Neuronal stem cell (in vitro differentiated cells): ENCODE data around the gene AMIGO2.

ENCODE experiments used
- DNase-seq: peaks from one replicate; pipeline ENCODE4 v3.0.0-alpha.2; 2013; ENCODE audit warnings: low spot score
- H2AFZ ChIP-seq: one replicate; pipeline ENCODE4 v1.6.1; 2013; ENCODE audit warnings: mild to moderate bottlenecking, low read length, inconsistent platforms
- H2AK5ac ChIP-seq: 2 replicates; pipeline ENCODE4 v1.6.1; 2013; ENCODE audit warnings: low read depth, mild to moderate bottlenecking, inconsistent platforms, low read length, moderate library complexity, mixed read lengths
- H2BK120ac ChIP-seq: 2 replicates; pipeline ENCODE4 v1.6.1; 2013; ENCODE audit warnings: low read depth, mild to moderate bottlenecking, inconsistent platforms, low read length, moderate library complexity, mixed read lengths
- H2BK12ac ChIP-seq: one replicate; pipeline ENCODE4 v1.6.1; 2013; ENCODE audit warnings: low read length, inconsistent platforms
- H2BK15ac ChIP-seq: 2 replicates; pipeline ENCODE4 v1.6.1; 2013; ENCODE audit warnings: mild to moderate bottlenecking, low read length, inconsistent platforms, mixed read lengths
- H2BK5ac ChIP-seq: one replicate; pipeline ENCODE4 v1.6.1; 2013; ENCODE audit warnings: inconsistent platforms, mild to moderate bottlenecking, low read length, moderate library complexity
- H3K14ac ChIP-seq: one replicate; pipeline ENCODE4 v1.6.1; 2013; ENCODE audit warnings: low read length, inconsistent platforms
- H3K18ac ChIP-seq: 2 replicates; pipeline ENCODE4 v1.6.1; 2013; ENCODE audit warnings: low read length, inconsistent platforms
- H3K23ac ChIP-seq: 2 replicates; pipeline ENCODE4 v1.6.1; 2013; ENCODE audit warnings: low read depth, mild to moderate bottlenecking, mixed read lengths, low read length, inconsistent platforms; ENCODE audit not compliant: poor library complexity
- H3K27ac ChIP-seq: replicated peaks from 3 replicates; pipeline ENCODE4 v1.5.1; 2013; ENCODE audit warnings: low read length, inconsistent platforms
- H3K27me3 ChIP-seq, 3 experiments: 2 replicates each; pipeline ENCODE4 v1.6.1; 2013; ENCODE audit warnings: low read length in 3 of 3, mild to moderate bottlenecking in 2 of 3, inconsistent platforms in 1 of 3, low read depth in 1 of 3, mixed read lengths in 1 of 3, moderate library complexity in 1 of 3; ENCODE audit not compliant: control insufficient read depth in 3 of 3, insufficient read depth in 3 of 3
- H3K36me3 ChIP-seq, 2 donors: replicated peaks in 1 of 2; 2 replicates each; pipeline ENCODE4 v1.6.1; 2013; ENCODE audit warnings: low read length in 2 of 2; ENCODE audit not compliant: control insufficient read depth in 2 of 2, insufficient read depth in 2 of 2
- H3K4ac ChIP-seq: 2 replicates; pipeline ENCODE4 v1.6.1; 2013; ENCODE audit warnings: inconsistent platforms, mild to moderate bottlenecking, low read length, moderate library complexity
- H3K4me1 ChIP-seq, 2 donors: 1 replicate in 1 of 2; 2 replicates in 1 of 2; pipeline ENCODE4 v1.6.1; 2013; ENCODE audit warnings: low read length in 2 of 2, low read depth in 1 of 2; ENCODE audit not compliant: control insufficient read depth in 2 of 2, insufficient read depth in 1 of 2
- H3K4me2 ChIP-seq: one replicate; pipeline ENCODE4 v1.6.1; 2013; ENCODE audit warnings: mild to moderate bottlenecking, low read length, inconsistent platforms; ENCODE audit not compliant: insufficient read depth, poor library complexity, severe bottlenecking
- H3K4me3 ChIP-seq, 2 donors: 2 replicates each; pipeline ENCODE4 v1.5.1; 2013; ENCODE audit warnings: low read length in 2 of 2, mild to moderate bottlenecking in 2 of 2, inconsistent platforms in 1 of 2, moderate library complexity in 1 of 2
- H3K79me1 ChIP-seq: one replicate; pipeline ENCODE4 v1.6.1; 2013; ENCODE audit warnings: low read depth, mild to moderate bottlenecking, inconsistent platforms, low read length, moderate library complexity
- H3K9ac ChIP-seq: one replicate; pipeline ENCODE4 v1.6.1; 2013; ENCODE audit warnings: mild to moderate bottlenecking, low read depth, low read length, inconsistent platforms; ENCODE audit not compliant: poor library complexity
- H3K9me3 ChIP-seq, 2 donors: replicated peaks in 1 of 2; 2 replicates each; pipeline versions ENCODE3 to v1.6.1; 2013; ENCODE audit warnings: low read length in 2 of 2, mild to moderate bottlenecking in 2 of 2, inconsistent platforms in 1 of 2, low read depth in 1 of 2, mixed read lengths in 1 of 2, moderate library complexity in 1 of 2; ENCODE audit not compliant: control insufficient read depth in 2 of 2, insufficient read depth in 1 of 2
- H4K8ac ChIP-seq: one replicate; pipeline ENCODE4 v1.6.1; 2013; ENCODE audit warnings: low read depth, mild to moderate bottlenecking, inconsistent platforms, low read length, moderate library complexity
- H4K91ac ChIP-seq: one replicate; pipeline ENCODE4 v1.6.1; 2013; ENCODE audit warnings: low read length, low read depth, mild to moderate bottlenecking, inconsistent platforms; ENCODE audit not compliant: poor library complexity
- WGBS, 2 donors: extraction: QIAGEN DNeasy Blood & Tissue Kit; methylation state at CpG; one replicate each; pipeline ENCODE4 v1.1.7; 2013; ENCODE audit warnings: missing lambda C conversion rate in 2 of 2, mixed read lengths in 1 of 2; ENCODE audit not compliant: insufficient read length in 2 of 2, insufficient replicate concordance in 1 of 2; ENCODE audit errors: extremely low coverage in 2 of 2; 5-methylcytosine and 5-hydroxymethylcytosine counted together

AMIGO2 gene

GRCh38 chr12:47073951-47074350 is 5.8 kb downstream of the AMIGO2 start:
- Histone ChIP-seq H2AFZ (no peak overlapping the region), H3K4me1 (no peaks in the 10 kb centered on the region), H3K4me3 (no peak overlapping the region), H2BK15ac (no peak overlapping the region), H4K8ac (no peak overlapping the region), H2BK120ac (no peak overlapping the region), H4K91ac (no peak overlapping the region), H2AK5ac (no peak overlapping the region), H3K9me3 (no peaks in the 10 kb centered on the region), H3K27me3 (peaks cover 0 to 26% (median 10%) of the 10 kb centered on the region in 3 experiments), H3K4ac (no peak overlapping the region), H3K23ac (no peak overlapping the region), H2BK12ac (no peak overlapping the region), H3K36me3 (no peaks in the 10 kb centered on the region), H3K4me2 (no peak overlapping the region), H3K14ac (no peak overlapping the region), H3K27ac (no peak overlapping the region), H3K9ac (no peak overlapping the region), H3K18ac (no peak overlapping the region), H3K79me1 (no peaks in the 10 kb centered on the region), H2BK5ac (no peak overlapping the region)
- DNase-seq = no peak
- no CpG with 5 or more reads among the region's 3 CpGs for WGBS, 2 donors

- no peak overlapping the region for H3K4ac ChIP-seq
- no peak overlapping the region for H3K4me3 ChIP-seq
- no peaks in the 10 kb centered on the region for H3K79me1 ChIP-seq
- H3K9ac ChIP-seq = no peak overlapping the region
- H2AFZ ChIP-seq = no peak overlapping the region
- no peak overlapping the region for H3K4me2 ChIP-seq
- H2BK120ac ChIP-seq = no peak overlapping the region
- H3K4me1 ChIP-seq = peaks cover 0 to 7% of the 10 kb centered on the region in 2 donors
- no peak overlapping the region for H3K18ac ChIP-seq
- peak; percentile 35 for DNase-seq
- WGBS, 2 donors = no CpG with 5 or more reads among the region's 5 CpGs
- H2AK5ac ChIP-seq = no peak overlapping the region
- H3K27me3 ChIP-seq = peaks cover 0 to 5% (median 0%) of the 10 kb centered on the region in 3 experiments
- no peak overlapping the region for H3K14ac ChIP-seq
- H3K27ac ChIP-seq = no peak overlapping the region
- H3K36me3 ChIP-seq = no peaks in the 10 kb centered on the region
- no peak overlapping the region for H4K8ac ChIP-seq
- no peak overlapping the region for H2BK15ac ChIP-seq
- no peak overlapping the region for H2BK5ac ChIP-seq
- no peak overlapping the region for H2BK12ac ChIP-seq
- no peak overlapping the region for H4K91ac ChIP-seq
- H3K23ac ChIP-seq = no peak overlapping the region
- no peaks in the 10 kb centered on the region for H3K9me3 ChIP-seq
Observed at GRCh38 chr12:47071241-47071852, 8.4 kb downstream of the AMIGO2 start.

- Histone ChIP-seq H2AFZ (no peak overlapping the region), H3K4ac (no peak overlapping the region), H2BK15ac (no peak overlapping the region), H3K79me1 (no peaks in the 10 kb centered on the region), H3K4me3 (no peak overlapping the region), H3K4me2 (no peak overlapping the region), H3K36me3 (no peaks in the 10 kb centered on the region), H3K4me1 (peaks cover 0 to 7% of the 10 kb centered on the region in 2 donors), H3K23ac (no peak overlapping the region), H3K14ac (no peak overlapping the region), H4K8ac (no peak overlapping the region), H3K27ac (no peak overlapping the region), H2AK5ac (no peak overlapping the region), H4K91ac (no peak overlapping the region), H3K27me3 (no peaks in the 10 kb centered on the region), H2BK5ac (no peak overlapping the region), H3K18ac (no peak overlapping the region), H3K9ac (no peak overlapping the region), H3K9me3 (no peaks in the 10 kb centered on the region), H2BK120ac (no peak overlapping the region), H2BK12ac (no peak overlapping the region)
- WGBS, 2 donors = no CpG with 5 or more reads among the region's 1 CpG
- no peak for DNase-seq
Observed at GRCh38 chr12:47070310-47070709, 9.4 kb downstream of the AMIGO2 start.

- Histone ChIP-seq H2AK5ac (no peak overlapping the region), H2BK120ac (no peak overlapping the region), H3K9me3 (no peaks in the 10 kb centered on the region), H3K4me3 (no peak overlapping the region), H3K79me1 (no peaks in the 10 kb centered on the region), H3K27me3 (no peaks in the 10 kb centered on the region), H3K4me2 (no peak overlapping the region), H2AFZ (no peak overlapping the region), H4K91ac (no peak overlapping the region), H3K27ac (no peak overlapping the region), H3K4ac (no peak overlapping the region), H3K23ac (no peak overlapping the region), H2BK15ac (no peak overlapping the region), H3K4me1 (peaks cover 0 to 7% of the 10 kb centered on the region in 2 donors), H3K36me3 (no peaks in the 10 kb centered on the region), H3K18ac (no peak overlapping the region), H4K8ac (no peak overlapping the region), H2BK12ac (no peak overlapping the region), H3K9ac (no peak overlapping the region), H2BK5ac (no peak overlapping the region), H3K14ac (no peak overlapping the region)
- WGBS, 2 donors = no CpG with 5 or more reads among the region's 6 CpGs
- no peak for DNase-seq
Observed at GRCh38 chr12:47068539-47068938, 11.2 kb downstream of the AMIGO2 start.
